ENCODE data around the gene CNPY4.

- TF ChIP-seq CTCF (IDR thresholded peaks at IDR 0.05) (no peak), POLR2A (IDR thresholded peaks at IDR 0.05) (no peak)
Observed at GRCh38 chr7:100077205-100077604, 42.2 kb upstream of the CNPY4 start.
